ENCODE data around the gene ERMP1. TPM values are rescaled to one million over a fixed set of nuclear protein-coding genes. Genes with fewer than 3 reads are reported as not detected.

Gene ERMP1
- total RNA-seq, 6 experiments from 2014 or later: 5.1 to 7.5 (median 6.8) TPM

DNA sequence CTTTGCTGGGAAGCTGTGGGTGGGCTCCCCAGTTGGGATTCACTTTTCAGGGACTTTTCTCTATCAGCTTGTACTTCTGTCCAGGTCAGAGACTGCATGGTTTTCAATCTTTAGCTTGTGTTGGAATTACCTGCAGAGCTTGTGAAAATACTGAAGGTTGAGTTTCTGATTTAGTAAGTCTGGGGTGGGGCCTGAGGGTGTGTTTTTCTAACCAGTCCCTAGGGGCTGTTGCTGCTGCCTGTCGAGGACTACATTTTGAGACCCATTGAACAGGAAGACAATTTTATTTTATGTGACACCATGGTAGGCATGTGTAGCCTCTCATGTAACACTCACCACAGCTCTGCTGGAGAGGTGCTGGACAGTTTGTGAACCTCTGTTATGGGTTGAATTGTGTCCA lies 43.1 kb upstream of the ERMP1 start:
- H3K27me3 Mint-ChIP-seq (ENCODE audit: insufficient read depth): peaks cover 2% of the 10 kb centered on the region; the same call in 1 of the 2 replicates
- H3K4me3 Mint-ChIP-seq: no peak overlapping the region
- H3K36me3 Mint-ChIP-seq (ENCODE audit: low read depth): peaks cover 7% of the 10 kb centered on the region
- no peak for DNase-seq
- H3K9me3 Mint-ChIP-seq: no peaks in the 10 kb centered on the region; the same call in 1 of the 2 replicates
- TF ChIP-seq, protein P1, sequence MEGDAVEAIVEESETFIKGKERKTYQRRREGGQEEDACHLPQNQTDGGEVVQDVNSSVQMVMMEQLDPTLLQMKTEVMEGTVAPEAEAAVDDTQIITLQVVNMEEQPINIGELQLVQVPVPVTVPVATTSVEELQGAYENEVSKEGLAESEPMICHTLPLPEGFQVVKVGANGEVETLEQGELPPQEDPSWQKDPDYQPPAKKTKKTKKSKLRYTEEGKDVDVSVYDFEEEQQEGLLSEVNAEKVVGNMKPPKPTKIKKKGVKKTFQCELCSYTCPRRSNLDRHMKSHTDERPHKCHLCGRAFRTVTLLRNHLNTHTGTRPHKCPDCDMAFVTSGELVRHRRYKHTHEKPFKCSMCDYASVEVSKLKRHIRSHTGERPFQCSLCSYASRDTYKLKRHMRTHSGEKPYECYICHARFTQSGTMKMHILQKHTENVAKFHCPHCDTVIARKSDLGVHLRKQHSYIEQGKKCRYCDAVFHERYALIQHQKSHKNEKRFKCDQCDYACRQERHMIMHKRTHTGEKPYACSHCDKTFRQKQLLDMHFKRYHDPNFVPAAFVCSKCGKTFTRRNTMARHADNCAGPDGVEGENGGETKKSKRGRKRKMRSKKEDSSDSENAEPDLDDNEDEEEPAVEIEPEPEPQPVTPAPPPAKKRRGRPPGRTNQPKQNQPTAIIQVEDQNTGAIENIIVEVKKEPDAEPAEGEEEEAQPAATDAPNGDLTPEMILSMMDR (IDR thresholded peaks at IDR 0.05): no peak
- H3K4me1 Mint-ChIP-seq (ENCODE audit: low read depth): peaks cover 40% of the 10 kb centered on the region
- no peak overlapping the region for H3K27ac Mint-ChIP-seq

DNA sequence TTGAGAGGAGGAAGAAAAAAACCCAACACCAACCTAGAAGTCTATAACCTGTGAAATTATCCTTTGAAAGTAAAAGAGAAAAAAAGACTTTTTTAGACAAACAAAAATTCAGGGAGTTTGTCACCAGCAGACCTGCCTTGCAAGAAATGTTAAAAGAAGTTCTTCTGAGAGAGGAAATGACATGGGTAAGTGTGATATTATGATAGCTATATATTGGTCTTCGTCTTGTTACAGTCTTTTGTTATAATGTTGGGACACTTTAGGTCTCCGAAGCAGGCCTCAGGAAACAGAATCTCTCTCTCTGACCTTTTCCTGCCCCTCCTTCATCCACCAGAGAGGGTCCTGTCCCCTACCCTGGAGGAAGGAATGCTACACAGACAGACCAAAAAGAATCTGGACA lies 41.1 kb upstream of the ERMP1 start:
- Mint-ChIP-seq H3K36me3 (ENCODE audit: low read depth) (peaks cover 7% of the 10 kb centered on the region), H3K9me3 (no peaks in the 10 kb centered on the region; the same call in 1 of the 2 replicates), H3K27me3 (ENCODE audit: insufficient read depth) (peaks cover 2% of the 10 kb centered on the region; the same call in 1 of the 2 replicates), H3K27ac (no peak overlapping the region), H3K4me1 (ENCODE audit: low read depth) (peaks cover 23% of the 10 kb centered on the region), H3K4me3 (no peak overlapping the region)
- DNase-seq: no peak
- TF ChIP-seq, protein P1 (IDR thresholded peaks at IDR 0.05): no peak

DNA sequence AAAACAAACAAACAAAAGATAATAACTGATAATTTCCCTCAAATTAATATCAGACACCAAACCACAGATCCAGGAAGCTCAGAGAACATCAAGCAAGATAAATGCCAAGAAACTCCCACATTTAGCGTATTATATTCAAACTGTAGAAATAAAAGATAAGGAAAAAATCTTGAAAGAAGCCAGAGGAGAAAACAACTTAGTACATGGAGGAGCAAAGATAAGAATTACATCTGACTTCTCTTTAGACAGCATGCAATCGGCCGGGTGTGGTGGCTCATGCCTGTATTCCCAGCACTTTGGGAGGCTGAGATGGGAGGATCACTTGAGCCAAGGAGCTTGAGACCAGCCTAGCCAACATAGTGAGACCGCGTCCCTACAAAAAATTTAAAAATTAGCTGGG lies 40.5 kb upstream of the ERMP1 start:
- Mint-ChIP-seq H3K9me3 (no peaks in the 10 kb centered on the region; the same call in 1 of the 2 replicates), H3K4me3 (no peak overlapping the region), H3K27me3 (ENCODE audit: insufficient read depth) (peaks cover 2% of the 10 kb centered on the region; the same call in 1 of the 2 replicates), H3K27ac (no peak overlapping the region), H3K4me1 (ENCODE audit: low read depth) (peaks cover 17% of the 10 kb centered on the region), H3K36me3 (ENCODE audit: low read depth) (peaks cover 7% of the 10 kb centered on the region)
- DNase-seq: no peak
- TF ChIP-seq, protein P1 (IDR thresholded peaks at IDR 0.05): no peak

DNA sequence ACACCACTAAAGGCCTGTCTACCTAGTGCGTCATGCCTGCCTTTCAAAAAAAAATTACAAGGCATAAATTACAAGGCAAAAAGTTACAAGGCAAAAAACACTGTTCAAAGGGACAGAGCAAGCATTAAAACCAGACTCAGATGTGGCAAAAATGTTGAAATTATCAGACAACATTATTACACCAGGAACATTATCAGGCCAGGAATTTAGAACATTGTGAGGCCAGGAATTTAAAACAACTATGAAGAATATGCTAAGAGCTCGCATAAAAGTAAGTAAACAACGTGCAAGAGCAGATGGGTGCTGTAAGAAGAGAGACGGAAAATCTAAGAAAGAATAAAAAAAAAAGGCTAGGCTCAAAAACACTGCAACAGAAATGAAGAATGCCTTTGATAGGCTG lies 39.6 kb upstream of the ERMP1 start:
- Mint-ChIP-seq H3K4me3 (no peak overlapping the region), H3K4me1 (ENCODE audit: low read depth) (peaks cover 12% of the 10 kb centered on the region), H3K27ac (no peak overlapping the region), H3K9me3 (no peaks in the 10 kb centered on the region; the same call in 1 of the 2 replicates), H3K36me3 (ENCODE audit: low read depth) (peaks cover 7% of the 10 kb centered on the region), H3K27me3 (ENCODE audit: insufficient read depth) (peaks cover 2% of the 10 kb centered on the region; the same call in 1 of the 2 replicates)
- DNase-seq: no peak
- TF ChIP-seq, protein P1 (IDR thresholded peaks at IDR 0.05): no peak

DNA sequence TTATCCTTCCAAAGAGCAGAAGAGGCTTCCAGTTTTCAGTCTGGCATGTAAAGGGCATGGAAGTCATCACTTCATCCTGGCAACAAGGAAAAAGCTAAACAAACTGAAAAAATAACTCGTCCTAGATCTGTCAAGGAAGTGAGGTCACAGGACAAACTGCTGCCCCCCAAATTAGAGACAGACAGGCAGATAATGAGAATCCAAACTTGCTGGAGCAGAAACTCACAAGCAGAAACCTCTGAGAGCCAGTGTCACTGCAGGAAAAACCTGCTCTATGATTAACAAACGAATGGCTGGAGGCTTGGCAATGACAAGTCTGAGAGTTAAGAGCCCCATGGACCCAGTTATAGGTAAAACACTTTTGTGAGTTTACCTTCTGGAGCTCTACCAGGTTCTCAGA lies 38.9 kb upstream of the ERMP1 start:
- Mint-ChIP-seq H3K27ac (peak overlapping the region; percentile 10; the same call in 1 of the 2 replicates), H3K9me3 (no peaks in the 10 kb centered on the region; the same call in 1 of the 2 replicates), H3K4me1 (ENCODE audit: low read depth) (peaks cover 12% of the 10 kb centered on the region), H3K36me3 (ENCODE audit: low read depth) (peaks cover 7% of the 10 kb centered on the region), H3K27me3 (ENCODE audit: insufficient read depth) (peaks cover 2% of the 10 kb centered on the region; the same call in 1 of the 2 replicates), H3K4me3 (no peak overlapping the region)
- TF ChIP-seq, protein P1 (IDR thresholded peaks at IDR 0.05): no peak
- no peak for DNase-seq

All from HFFc6 (cell line).